Measurements from ENCODE around the gene ERRFI1. TPM values are rescaled to one million over a fixed set of nuclear protein-coding genes. Genes with fewer than 3 reads are reported as not detected.

ERRFI1 gene, protein sequence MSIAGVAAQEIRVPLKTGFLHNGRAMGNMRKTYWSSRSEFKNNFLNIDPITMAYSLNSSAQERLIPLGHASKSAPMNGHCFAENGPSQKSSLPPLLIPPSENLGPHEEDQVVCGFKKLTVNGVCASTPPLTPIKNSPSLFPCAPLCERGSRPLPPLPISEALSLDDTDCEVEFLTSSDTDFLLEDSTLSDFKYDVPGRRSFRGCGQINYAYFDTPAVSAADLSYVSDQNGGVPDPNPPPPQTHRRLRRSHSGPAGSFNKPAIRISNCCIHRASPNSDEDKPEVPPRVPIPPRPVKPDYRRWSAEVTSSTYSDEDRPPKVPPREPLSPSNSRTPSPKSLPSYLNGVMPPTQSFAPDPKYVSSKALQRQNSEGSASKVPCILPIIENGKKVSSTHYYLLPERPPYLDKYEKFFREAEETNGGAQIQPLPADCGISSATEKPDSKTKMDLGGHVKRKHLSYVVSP
- polyA plus RNA-seq = 14.5 and 18.8 TPM in 2 replicates

DNA sequence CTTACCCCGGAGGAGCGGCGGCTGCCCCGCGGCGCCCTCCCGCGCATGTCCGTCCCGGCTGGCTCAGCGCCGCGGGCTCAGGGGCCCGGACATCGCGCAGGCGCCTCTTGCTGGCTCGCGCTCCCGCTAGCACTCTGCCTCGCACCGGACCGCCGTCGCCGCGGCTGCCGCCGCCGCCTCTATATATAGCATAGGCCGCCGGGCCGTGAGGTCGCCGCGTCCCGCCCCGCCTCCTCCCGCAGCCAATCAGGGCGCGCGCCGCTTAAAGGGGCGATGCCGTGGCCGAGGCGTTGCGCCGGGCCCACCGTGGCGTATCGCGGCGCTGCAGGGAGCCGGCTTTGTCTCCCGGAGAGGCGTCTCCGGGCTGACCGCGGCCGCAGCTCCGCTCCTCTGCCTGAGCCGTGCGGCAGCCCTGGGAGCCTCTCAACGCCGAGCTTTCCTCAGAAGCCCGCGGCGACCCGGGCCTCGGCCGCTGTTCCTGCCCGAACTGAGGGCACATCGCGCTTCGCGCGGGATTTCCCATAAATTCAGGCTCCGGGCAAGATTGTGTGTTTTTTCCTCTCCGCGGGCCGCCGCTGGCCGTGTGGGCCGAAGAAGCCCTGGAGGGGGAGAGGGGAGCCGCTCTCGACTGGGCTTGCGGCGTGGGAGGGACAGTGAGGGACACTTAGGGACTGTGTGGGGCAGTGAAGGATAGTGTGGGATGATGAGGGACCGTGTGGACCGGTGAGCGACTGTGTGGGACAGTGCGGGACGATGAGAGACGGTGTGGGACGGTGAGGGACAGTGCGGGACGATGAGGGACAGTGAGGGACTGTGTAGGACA is at the start of gene ERRFI1:
TSS of gene ERRFI1 (minus strand) at position 157 of the 823 bp plus-strand sequence. CDS start 10,690 bp downstream, outside the sequence.

Other genes with a start within 250 kb of the ERRFI1 start
- gene PER3, start 242.0 kb downstream of the ERRFI1 start, polyA plus RNA-seq = 8.2 and 8.8 TPM in 2 replicates
- gene UTS2, start 173.2 kb downstream of the ERRFI1 start, polyA plus RNA-seq = not detected in 2 replicates
- gene TNFRSF9, start 85.5 kb downstream of the ERRFI1 start, polyA plus RNA-seq = not detected in 2 replicates
- gene PARK7, start 64.6 kb downstream of the ERRFI1 start, polyA plus RNA-seq = 1,137 and 1,168 TPM in 2 replicates